Stimulated activated naive CD8-positive, alpha-beta T cell treated with anti-CD3 and anti-CD28 coated beads, Interleukin-15, amount 100 ng/mL, for 72 hours (primary cell): ENCODE measurements around the gene DAZAP2.
"Not testable (repeated sequence)": the region's sequence is repeated elsewhere in the genome, so short reads cannot be mapped to it uniquely, and the experiment has no call there.

Experiments used
- ATAC-seq: fragments of 150-1000 bp; cut with Tn5 transposase; 2 replicates; pipeline ENCODE4 v1.10.0; 2021; ENCODE audit warnings: mild to moderate bottlenecking, moderate library complexity
- DNase-seq, 2 donors: peaks; one replicate each; pipeline ENCODE4 v3.0.0; 2021 to 2022
- H3K27ac Mint-ChIP-seq, 2 donors: one replicate each; pipeline ENCODE4 v1.8.0; 2022; ENCODE audit warnings: mild to moderate bottlenecking in 2 of 2, mixed read lengths in 2 of 2, moderate library complexity in 2 of 2
- H3K27me3 Mint-ChIP-seq: one replicate; pipeline ENCODE4 v1.8.0; 2022; ENCODE audit warnings: mixed read lengths
- H3K4me1 Mint-ChIP-seq: one replicate; pipeline ENCODE4 v1.8.0; 2022; ENCODE audit warnings: mild to moderate bottlenecking, mixed read lengths
- H3K4me3 Mint-ChIP-seq, 2 donors: one replicate each; pipeline ENCODE4 v1.8.0; 2022; ENCODE audit warnings: mild to moderate bottlenecking in 2 of 2, mixed read lengths in 2 of 2, moderate library complexity in 1 of 2
- H3K9me3 Mint-ChIP-seq, 2 donors: one replicate each; pipeline ENCODE4 v1.8.0; 2022; ENCODE audit warnings: mixed read lengths in 2 of 2

Gene DAZAP2

DNA sequence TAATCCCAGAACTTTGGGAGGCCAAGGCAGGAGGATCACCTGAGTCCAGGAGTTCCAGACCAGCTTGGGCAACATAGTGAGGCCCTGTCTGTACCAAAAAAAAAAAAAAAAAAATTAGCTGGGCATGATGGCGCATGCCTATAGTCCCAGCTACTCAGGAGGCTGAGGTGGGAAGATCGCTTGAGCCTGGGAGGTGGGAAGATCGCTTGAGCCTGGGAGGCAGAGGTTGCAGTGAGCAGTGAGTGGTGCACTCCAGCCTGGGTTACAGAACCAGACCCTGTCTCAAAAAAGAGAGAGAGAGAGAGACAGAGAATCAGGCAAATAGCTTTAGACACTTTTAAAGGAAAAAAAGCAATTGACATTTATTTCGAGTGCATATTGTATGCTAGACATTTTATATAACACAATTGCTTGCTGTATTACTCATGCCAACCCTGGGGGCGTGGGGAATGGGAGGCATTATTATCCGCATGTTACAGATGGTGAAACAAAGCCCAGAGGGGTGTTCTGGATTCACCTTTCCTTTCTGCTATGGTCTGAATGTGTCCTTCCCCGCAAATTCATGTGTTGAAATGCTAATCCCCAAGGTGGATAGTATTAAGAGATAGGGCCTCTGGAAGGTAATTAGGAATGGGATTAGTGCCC is 30.5 kb upstream of the DAZAP2 start:
- Mint-ChIP-seq H3K27ac (no peak overlapping the region), H3K4me1 (peaks cover 8% of the 10 kb centered on the region), H3K27me3 (no peaks in the 10 kb centered on the region), H3K4me3 (no peak overlapping the region), H3K9me3 (no peaks in the 10 kb centered on the region)
- ATAC-seq (no peak), DNase-seq (no peak)

DNA sequence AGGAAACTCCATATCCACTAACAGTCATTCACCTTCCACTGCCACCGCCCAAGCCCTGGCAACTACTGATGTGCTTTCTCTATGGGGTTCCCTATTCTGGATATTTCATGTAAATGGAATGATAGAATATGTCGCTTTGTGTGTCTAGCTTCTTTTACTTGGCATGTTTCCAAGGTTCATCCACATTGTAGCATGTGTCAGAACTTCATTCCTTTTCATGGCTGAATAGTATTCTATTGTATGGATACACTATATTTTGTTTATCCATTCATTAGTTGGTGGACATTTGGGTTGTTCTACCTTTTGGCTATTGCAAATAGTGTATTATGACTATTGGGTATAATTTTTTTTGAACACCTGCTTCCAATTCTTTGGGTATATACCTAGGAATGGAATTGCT is 29.4 kb upstream of the DAZAP2 start:
- Mint-ChIP-seq H3K27me3 (no peaks in the 10 kb centered on the region), H3K4me3 (no peak overlapping the region), H3K9me3 (no peaks in the 10 kb centered on the region), H3K4me1 (no peaks in the 10 kb centered on the region), H3K27ac (no peak overlapping the region)
- DNase-seq (no peak), ATAC-seq (no peak)

DNA sequence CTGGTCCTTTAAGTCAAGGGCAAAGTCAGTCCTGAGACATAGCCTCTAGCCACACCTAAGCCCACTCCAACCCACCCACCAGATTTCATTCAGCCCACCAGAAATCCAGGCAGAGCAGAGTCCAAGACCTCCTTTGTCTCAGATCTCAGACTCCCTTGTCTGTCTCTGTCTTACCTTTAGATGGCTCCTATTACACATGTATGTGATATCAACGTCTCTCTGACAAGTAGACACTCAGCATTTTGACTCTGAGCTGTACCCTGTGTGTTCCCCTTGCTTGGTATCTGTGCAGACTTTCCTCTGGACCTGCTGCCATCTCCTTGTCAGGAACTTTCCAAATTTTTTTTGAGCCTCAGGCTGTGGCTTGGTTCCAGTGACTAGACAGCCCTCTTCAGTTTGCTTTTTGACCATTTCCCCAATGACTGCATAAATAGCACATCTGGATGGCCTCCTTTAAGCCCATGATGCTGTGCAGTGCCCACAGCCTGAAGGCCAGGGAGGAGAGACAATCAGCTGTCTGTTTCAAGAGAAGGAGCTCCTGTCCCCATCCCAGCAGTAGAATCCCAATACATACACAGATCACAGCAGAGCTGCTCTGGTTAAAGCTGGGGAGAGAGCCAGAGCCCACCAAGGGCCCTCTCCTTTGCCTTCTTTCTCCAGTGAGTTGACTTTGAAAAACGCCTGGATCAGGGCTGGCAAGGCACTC is 27.8 kb upstream of the DAZAP2 start:
- no peaks in the 10 kb centered on the region for H3K4me1 Mint-ChIP-seq
- no peaks in the 10 kb centered on the region for H3K27me3 Mint-ChIP-seq
- DNase-seq (no peak), ATAC-seq (no peak)
- H3K27ac Mint-ChIP-seq = no peak overlapping the region
- no peak overlapping the region for H3K4me3 Mint-ChIP-seq
- H3K9me3 Mint-ChIP-seq = no peaks in the 10 kb centered on the region

DNA sequence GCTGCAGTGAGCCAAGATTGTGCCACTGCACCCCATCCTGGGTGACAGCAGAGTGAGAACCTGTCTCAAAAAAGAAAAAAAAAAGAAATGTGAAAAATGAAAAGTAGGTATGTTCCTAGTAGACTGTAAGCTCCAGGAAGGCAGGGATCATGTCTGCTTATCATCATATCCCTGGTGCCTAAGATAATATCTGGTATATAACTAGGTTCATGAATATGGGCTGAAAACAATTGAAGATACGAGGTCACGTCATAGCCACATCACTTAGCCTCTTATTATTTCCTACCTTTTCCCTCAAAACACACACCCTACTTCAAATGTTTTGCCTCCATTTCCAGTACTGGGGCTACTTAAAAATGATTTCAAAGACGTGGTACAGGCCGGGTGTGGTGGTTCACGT is 23.7 kb upstream of the DAZAP2 start:
- ATAC-seq (no peak), DNase-seq (no peak)
- no peaks in the 10 kb centered on the region for H3K9me3 Mint-ChIP-seq
- no peak overlapping the region for H3K27ac Mint-ChIP-seq
- H3K4me3 Mint-ChIP-seq = no peak overlapping the region
- H3K4me1 Mint-ChIP-seq = peaks cover 20% of the 10 kb centered on the region
- no peaks in the 10 kb centered on the region for H3K27me3 Mint-ChIP-seq

DNA sequence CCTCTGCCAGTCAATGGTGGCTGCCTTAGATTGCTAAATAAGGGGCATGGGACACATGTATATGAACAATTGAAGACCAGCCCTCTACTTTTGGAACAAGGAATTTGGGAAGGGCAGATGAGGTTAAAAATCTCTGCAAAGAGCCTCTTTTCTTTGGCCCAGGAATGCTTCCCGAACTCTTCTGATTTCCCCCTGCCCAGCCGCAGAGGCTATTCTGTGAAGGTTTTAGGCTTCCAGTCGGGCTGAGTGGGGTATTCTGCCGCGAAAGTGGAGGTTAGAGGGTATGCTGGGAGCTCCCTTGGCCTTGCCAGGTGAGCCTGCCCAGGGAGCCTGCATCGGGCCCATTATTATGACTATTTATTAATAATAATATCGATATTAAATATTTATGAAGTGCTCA is 22.0 kb upstream of the DAZAP2 start:
- DNase-seq = no peak
- Mint-ChIP-seq H3K4me3 (peak overlapping the region; percentile 41 to 67), H3K27me3 (no peaks in the 10 kb centered on the region), H3K27ac (no peak overlapping the region), H3K4me1 (peaks cover 20% of the 10 kb centered on the region), H3K9me3 (no peaks in the 10 kb centered on the region)
- ATAC-seq = no peak

DNA sequence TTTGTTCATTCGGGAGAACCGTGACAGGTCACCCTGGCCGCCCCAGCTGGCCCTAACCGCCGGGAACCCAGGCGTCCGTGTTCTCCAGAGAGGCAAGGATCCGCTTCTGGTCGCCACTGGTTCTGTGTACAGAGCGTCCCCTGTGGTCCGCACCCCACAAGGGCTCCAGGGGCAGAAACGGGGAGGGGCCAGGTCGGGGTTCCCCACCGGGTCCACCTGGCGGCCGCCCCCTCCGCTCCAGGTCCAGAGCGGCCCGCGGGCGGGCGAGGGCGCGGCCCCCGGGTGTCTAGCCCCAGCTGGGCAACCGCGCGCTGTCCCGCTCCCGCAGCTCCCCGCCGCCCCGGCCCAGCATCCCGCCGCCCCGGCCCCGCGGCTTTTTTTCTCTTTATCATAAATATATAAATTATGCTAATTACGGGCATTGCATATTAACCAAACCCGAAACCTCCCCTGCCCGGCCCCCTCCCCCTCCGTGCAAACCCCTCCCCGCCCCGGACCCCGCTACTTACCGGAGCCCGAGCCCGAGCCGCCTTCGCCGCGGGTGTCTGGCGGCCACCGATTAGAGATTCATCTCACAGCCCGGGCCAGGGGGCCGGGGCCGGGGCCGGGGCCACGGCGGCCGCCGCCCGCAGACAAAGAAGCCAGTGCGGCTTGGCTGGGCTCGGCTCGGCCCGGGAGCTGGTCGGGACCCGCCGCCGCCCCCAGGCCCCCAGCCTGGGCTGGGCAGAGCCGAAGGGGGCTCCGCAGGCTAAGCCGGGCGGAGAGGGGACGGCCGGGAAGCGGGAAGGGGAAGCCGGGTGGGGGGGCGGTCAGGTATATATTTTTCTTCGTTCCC is 21.3 kb upstream of the DAZAP2 start:
- peak overlapping the region in 1 of 2 donors; percentile 99 for H3K27ac Mint-ChIP-seq

DNA sequence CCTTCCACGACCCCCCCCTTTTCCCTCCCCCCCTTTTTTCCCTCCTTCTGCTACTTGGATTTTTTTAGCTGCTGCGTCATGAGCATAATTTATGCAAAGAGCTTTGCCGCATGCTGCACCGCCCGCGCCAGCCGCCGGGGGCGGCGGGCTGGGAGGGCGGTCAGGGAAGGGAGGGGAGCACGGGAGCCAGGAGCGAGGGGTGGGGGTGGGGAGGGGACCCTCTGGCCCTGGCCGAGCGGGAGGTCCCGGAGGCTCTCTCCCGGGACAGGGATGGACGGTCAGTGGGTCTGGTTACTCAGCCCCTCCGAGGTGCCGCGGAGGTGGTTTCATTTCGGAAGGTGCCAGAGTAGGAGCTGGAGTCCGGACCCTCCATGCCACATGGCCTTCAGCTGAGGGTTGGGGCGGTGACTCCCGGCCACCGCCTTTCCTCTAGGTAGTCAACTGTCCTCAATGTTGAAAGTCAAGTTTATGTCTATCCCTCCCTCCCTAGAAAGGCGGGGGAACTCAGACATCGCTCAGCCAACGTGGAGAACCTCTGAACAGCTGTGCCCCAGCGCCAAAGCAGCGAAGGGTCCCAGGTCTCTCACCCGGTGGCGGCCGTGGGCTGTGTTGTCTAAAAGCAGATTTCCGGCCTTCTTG is 20.5 kb upstream of the DAZAP2 start, which contains the start of gene POU6F1:
POU6F1 (minus strand) TSS at position 95 of the 639 bp plus-strand sequence. CDS start 11,226 bp downstream, outside the sequence.
- ATAC-seq (peak; percentile 89), DNase-seq (peak; percentile 62 to 72)
- Mint-ChIP-seq H3K9me3 (no peaks in the 10 kb centered on the region), H3K27me3 (no peaks in the 10 kb centered on the region), H3K27ac (peak within 1 kb of the TSS; percentile 95 to 99), H3K4me1 (peaks cover 20% of the 10 kb centered on the region), H3K4me3 (peak within 1 kb of the TSS; percentile 79 to 89)

More for the DNA sequence above, 21.3 kb upstream of the DAZAP2 start:
- H3K4me3 Mint-ChIP-seq = peak overlapping the region; percentile 79 to 89
- ATAC-seq = peak; percentile 62
- H3K9me3 Mint-ChIP-seq = no peaks in the 10 kb centered on the region
- H3K4me1 Mint-ChIP-seq = peaks cover 20% of the 10 kb centered on the region
- no peaks in the 10 kb centered on the region for H3K27me3 Mint-ChIP-seq
- peak; percentile 37 to 53 for DNase-seq

DNA sequence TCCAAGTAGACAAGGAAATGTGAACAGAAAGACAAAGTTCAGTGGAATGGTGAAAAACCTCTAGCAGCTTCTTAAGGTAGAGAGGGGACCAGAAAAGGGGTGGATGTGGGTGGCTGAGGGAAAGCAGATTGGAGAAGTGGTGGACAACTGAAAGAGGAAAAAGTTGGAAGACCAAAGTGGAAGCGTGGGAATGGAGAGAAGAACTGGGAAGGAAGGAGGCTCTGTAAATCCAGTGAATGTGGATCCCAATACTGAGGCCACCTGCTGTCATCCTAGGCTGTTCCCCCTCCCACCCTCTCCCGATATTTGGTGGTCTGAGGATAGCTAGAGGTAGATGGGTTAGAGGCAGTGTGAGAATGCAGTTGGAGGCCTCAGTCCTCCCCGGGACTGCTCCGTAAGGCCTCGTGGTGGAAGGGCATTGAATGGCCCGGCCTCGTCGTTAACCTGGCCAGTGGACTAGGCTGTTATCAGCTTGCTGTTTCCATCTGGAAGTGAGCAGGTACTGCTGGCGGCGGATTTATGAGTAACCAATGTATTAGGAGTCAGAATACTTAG is 19.9 kb upstream of the DAZAP2 start:
- H3K9me3 Mint-ChIP-seq = no peaks in the 10 kb centered on the region
- H3K4me3 Mint-ChIP-seq = peak overlapping the region; percentile 79 to 89
- H3K27me3 Mint-ChIP-seq = no peaks in the 10 kb centered on the region
- ATAC-seq (no peak), DNase-seq (peak in 1 of 2 donors; percentile 17)
- H3K27ac Mint-ChIP-seq = peak overlapping the region; percentile 95 to 99
- H3K4me1 Mint-ChIP-seq = peaks cover 20% of the 10 kb centered on the region

DNA sequence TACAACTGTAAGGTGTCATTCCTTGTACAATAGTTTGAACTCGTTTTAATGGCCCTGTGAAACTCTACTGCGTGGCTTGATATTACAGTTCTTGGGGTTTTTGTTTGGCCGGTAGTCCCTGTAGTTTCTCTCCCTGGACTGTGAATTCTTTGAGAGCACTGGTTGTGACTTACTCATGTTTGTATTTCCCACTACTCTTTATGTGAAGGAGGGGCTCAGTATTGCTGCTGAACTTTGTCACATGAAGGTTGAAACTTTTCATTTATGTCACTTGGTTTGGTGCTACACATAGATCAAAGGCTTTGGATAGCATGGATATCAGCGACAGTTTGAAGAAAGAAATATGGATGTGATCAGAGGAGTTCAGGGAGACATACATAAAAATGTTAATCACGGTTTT is 19.3 kb upstream of the DAZAP2 start:
- ATAC-seq (no peak), DNase-seq (no peak)
- Mint-ChIP-seq H3K9me3 (no peaks in the 10 kb centered on the region), H3K27ac (peak overlapping the region in 1 of 2 donors; percentile 17), H3K4me3 (peak overlapping the region in 1 of 2 donors; percentile 89), H3K27me3 (no peaks in the 10 kb centered on the region), H3K4me1 (peaks cover 20% of the 10 kb centered on the region)

DNA sequence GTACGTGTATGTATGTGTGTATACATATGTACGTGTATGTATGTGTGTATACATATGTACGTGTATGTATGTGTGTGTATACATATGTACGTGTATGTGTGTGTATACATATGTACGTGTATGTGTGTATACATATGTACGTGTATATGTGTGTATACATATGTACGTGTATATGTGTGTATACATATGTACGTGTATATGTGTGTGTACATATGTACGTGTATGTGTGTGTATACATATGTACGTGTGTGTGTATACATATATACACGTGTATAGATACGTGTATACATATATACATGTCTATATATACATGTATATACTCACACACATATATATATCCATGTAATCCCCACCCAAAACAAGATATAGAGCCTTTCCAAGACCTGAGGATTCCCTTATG is 18.8 kb upstream of the DAZAP2 start:
- DNase-seq, H3K27me3 Mint-ChIP-seq, H3K4me3 Mint-ChIP-seq, H3K27ac Mint-ChIP-seq, ATAC-seq, H3K9me3 Mint-ChIP-seq: not testable (repeated sequence)
- H3K4me1 Mint-ChIP-seq = peaks cover 20% of the 10 kb centered on the region

DNA sequence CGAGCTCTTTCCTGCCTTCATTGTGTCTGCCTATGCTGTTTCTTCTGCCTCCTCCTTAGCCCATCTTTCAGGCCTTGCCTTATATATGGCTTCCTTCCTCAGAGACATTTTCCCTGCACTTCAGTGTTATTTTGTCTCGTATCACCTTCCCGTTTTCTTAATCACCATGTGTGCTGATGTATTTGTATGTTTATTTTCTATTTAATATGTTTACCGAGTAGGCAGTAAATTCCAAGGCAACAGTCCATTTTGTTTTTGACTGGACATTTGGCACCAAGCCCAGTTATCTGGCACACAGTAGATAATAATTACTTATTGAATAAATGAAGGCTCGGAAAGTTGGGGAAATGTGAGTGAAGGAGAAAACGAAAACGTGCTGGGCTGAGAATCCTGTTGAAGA is 16.2 kb upstream of the DAZAP2 start:
- DNase-seq (no peak), ATAC-seq (no peak)
- Mint-ChIP-seq H3K27me3 (no peaks in the 10 kb centered on the region), H3K9me3 (no peaks in the 10 kb centered on the region), H3K27ac (no peak overlapping the region), H3K4me1 (peaks cover 13% of the 10 kb centered on the region), H3K4me3 (no peak overlapping the region)

DNA sequence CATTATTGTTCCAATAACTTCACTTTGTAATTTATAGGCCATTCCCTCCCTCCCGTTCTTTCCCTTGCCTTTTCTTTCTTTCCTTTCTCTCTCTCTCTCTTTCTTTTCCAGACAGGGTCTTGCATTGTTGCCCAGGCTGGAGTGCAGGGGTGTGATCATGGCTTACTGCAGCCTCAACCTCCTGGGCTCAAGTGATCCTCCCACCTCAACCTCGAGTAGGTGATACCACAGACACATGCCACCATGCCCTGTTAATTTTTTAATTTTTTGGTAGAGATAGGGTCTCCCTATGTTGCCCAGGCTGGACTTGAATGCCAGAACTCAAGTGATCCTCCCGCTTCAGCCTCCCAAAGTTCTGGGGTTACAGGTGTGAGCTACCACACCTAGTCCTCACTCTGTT is 14.0 kb upstream of the DAZAP2 start:
- Mint-ChIP-seq H3K9me3 (no peaks in the 10 kb centered on the region), H3K4me1 (no peaks in the 10 kb centered on the region), H3K27me3 (no peaks in the 10 kb centered on the region), H3K27ac (no peak overlapping the region), H3K4me3 (no peak overlapping the region)
- ATAC-seq (no peak), DNase-seq (no peak)

DNA sequence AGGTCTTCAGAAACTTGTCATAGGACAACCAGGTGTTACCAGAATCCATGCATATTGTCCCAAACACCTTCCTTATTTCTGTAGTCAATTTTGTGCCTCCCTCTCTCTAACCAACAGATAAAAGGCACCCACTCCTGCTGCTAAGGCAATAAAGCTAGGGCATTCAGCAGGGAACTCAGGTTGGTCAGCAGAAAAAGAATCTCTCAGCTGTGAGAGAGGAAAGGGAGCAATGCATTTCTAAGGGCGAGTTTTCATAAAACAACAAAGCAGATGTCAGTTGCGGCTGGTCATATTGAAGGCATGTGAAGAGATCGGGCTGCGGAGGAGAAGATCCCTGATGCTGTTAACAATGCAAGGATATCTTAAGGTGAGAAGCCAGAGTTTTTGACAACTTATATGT is 13.4 kb upstream of the DAZAP2 start:
- H3K4me3 Mint-ChIP-seq = no peak overlapping the region
- ATAC-seq (no peak), DNase-seq (no peak)
- H3K27ac Mint-ChIP-seq = no peak overlapping the region
- H3K27me3 Mint-ChIP-seq = no peaks in the 10 kb centered on the region
- H3K9me3 Mint-ChIP-seq = no peaks in the 10 kb centered on the region
- H3K4me1 Mint-ChIP-seq = no peaks in the 10 kb centered on the region

DNA sequence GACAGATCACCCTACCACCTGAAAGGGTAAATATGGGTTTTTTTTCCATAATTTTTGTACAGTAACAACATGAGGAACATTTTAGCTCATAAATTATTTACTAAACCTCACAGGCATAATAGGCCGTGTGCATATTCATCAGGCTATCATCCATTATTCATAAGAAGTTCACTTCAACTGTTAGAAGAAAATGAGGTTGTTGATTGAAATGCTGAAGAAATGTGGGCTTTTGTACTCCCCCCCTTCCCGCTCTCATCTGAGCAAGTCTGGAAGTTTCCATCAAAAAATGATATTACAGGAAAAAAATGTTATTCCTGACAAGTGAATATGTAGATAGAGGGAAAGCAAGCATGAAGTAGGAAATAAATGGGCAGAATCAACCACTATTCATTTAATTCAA is 12.9 kb upstream of the DAZAP2 start:
- H3K27ac Mint-ChIP-seq = no peak overlapping the region
- no peak overlapping the region for H3K4me3 Mint-ChIP-seq
- DNase-seq (no peak), ATAC-seq (no peak)
- no peaks in the 10 kb centered on the region for H3K27me3 Mint-ChIP-seq
- H3K4me1 Mint-ChIP-seq = no peaks in the 10 kb centered on the region
- no peaks in the 10 kb centered on the region for H3K9me3 Mint-ChIP-seq

DNA sequence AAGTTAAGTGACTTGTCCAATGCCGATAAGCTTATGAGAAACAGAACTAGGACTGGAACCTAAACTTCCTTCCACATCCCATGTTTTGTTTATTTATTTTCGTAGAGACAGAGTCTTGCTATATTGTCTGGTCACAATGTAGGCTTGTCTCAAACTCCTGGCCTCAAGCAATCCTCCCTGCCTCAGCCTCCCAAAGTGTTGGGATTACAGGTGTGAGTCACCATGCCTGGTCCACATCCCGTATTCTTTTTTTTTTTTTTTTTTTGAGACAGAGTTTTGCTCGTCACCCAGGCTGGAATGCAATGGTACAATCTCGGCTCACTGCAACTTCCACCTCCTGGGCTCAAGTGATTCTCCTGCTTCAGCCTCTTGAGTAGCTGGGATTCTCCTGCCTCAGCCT is 11.5 kb upstream of the DAZAP2 start:
- DNase-seq, H3K4me3 Mint-ChIP-seq, H3K9me3 Mint-ChIP-seq, H3K27ac Mint-ChIP-seq, H3K4me1 Mint-ChIP-seq, ATAC-seq, H3K27me3 Mint-ChIP-seq: not testable (repeated sequence)
